Measurements from ENCODE around the gene NUAK1. TPM values are rescaled to one million over a fixed set of nuclear protein-coding genes. Genes with fewer than 3 reads are reported as not detected.
A peak's percentile ranks its signal among the peaks of the same experiment; 100 is the strongest.

Gene NUAK1
- total RNA-seq, 1 experiment from 2014 or later, result 13.4 TPM

GRCh38 chr12:106132175-106133135 lies 6.3 kb downstream of the NUAK1 start:
- DNase-seq (ENCODE audit: extremely low read depth, low read depth), result no peak

GRCh38 chr12:106131676-106132075 lies 7.1 kb downstream of the NUAK1 start:
- no peak for DNase-seq (ENCODE audit: extremely low read depth, low read depth)

- no peak for DNase-seq (ENCODE audit: extremely low read depth, low read depth)
These were observed 8.2 kb downstream of the NUAK1 start for GRCh38 chr12:106130474-106131113.

GRCh38 chr12:106128585-106129328 lies 10.0 kb downstream of the NUAK1 start:
- no peak for DNase-seq (ENCODE audit: extremely low read depth, low read depth)

- DNase-seq (ENCODE audit: extremely low read depth, low read depth), result no peak
These were observed 11.2 kb downstream of the NUAK1 start for GRCh38 chr12:106127338-106128126.

- peak; percentile 70 for DNase-seq (ENCODE audit: extremely low read depth, low read depth)
These were observed 12.1 kb downstream of the NUAK1 start for GRCh38 chr12:106126441-106127337.

- DNase-seq (ENCODE audit: extremely low read depth, low read depth), result no peak
These were observed 13.2 kb downstream of the NUAK1 start for GRCh38 chr12:106125351-106126095.

- DNase-seq (ENCODE audit: extremely low read depth, low read depth), result no peak
These were observed 15.1 kb downstream of the NUAK1 start for GRCh38 chr12:106123551-106124081.

- no peak for DNase-seq (ENCODE audit: extremely low read depth, low read depth)
These were observed 15.6 kb downstream of the NUAK1 start for GRCh38 chr12:106123110-106123509.

- DNase-seq (ENCODE audit: extremely low read depth, low read depth), result no peak
These were observed 16.8 kb downstream of the NUAK1 start for GRCh38 chr12:106122004-106122403.

GRCh38 chr12:106120519-106121105 lies 18.1 kb downstream of the NUAK1 start:
- no peak for DNase-seq (ENCODE audit: extremely low read depth, low read depth)

- DNase-seq (ENCODE audit: extremely low read depth, low read depth), result no peak
These were observed 19.5 kb downstream of the NUAK1 start for GRCh38 chr12:106119301-106119700.

GRCh38 chr12:106118381-106119130 lies 20.2 kb downstream of the NUAK1 start:
- DNase-seq (ENCODE audit: extremely low read depth, low read depth), result no peak

- no peak for DNase-seq (ENCODE audit: extremely low read depth, low read depth)
These were observed 23.3 kb downstream of the NUAK1 start for GRCh38 chr12:106115440-106115839.

- peak; percentile 89 for DNase-seq (ENCODE audit: extremely low read depth, low read depth)
These were observed 24.2 kb downstream of the NUAK1 start for GRCh38 chr12:106114447-106115068.

GRCh38 chr12:106113824-106114446 lies 24.8 kb downstream of the NUAK1 start:
- peak; percentile 60 for DNase-seq (ENCODE audit: extremely low read depth, low read depth)
